ENCODE results near the gene DDO.

DNA sequence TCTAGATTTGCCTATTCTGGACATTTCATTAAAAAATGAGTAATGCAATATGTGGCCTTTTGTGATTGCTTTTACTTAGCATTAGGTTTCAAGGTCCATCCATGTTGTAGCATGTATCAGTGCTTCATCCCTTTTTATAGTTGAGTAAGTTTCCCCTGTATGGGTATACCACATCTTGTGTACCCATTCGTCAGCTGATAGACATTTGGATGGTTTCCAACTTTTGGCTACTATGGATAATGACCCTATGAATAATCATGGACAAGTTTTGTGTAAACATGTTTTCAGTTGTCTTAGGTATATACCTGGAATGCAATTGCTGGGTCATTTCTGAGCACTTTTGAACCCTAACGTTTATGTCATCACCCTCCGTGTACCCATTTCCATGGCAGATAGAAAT is 72.6 kb downstream of the DDO start:
- TF ChIP-seq MYNN (IDR thresholded peaks at IDR 0.05): no peak
- TF ChIP-seq MYNN (CRISPR knock-in tag; IDR thresholded peaks at IDR 0.05): no peak
- TF ChIP-seq, protein P1, sequence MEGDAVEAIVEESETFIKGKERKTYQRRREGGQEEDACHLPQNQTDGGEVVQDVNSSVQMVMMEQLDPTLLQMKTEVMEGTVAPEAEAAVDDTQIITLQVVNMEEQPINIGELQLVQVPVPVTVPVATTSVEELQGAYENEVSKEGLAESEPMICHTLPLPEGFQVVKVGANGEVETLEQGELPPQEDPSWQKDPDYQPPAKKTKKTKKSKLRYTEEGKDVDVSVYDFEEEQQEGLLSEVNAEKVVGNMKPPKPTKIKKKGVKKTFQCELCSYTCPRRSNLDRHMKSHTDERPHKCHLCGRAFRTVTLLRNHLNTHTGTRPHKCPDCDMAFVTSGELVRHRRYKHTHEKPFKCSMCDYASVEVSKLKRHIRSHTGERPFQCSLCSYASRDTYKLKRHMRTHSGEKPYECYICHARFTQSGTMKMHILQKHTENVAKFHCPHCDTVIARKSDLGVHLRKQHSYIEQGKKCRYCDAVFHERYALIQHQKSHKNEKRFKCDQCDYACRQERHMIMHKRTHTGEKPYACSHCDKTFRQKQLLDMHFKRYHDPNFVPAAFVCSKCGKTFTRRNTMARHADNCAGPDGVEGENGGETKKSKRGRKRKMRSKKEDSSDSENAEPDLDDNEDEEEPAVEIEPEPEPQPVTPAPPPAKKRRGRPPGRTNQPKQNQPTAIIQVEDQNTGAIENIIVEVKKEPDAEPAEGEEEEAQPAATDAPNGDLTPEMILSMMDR (IDR thresholded peaks at IDR 0.05 in 2 of 3, conservative IDR thresholded peaks at IDR 0.05 in 1 of 3; ENCODE audit: insufficient read depth in 2 of 3, low read depth in 1 of 3, low read length in 3 of 3): no peak
- no peak for TF ChIP-seq ILK (tag; IDR thresholded peaks at IDR 0.05; ENCODE audit: borderline replicate concordance, low read depth)
- no peak for TF ChIP-seq ZNF24 (IDR thresholded peaks at IDR 0.05)
- TF ChIP-seq POLR2A (conservative IDR thresholded peaks at IDR 0.05): no peak
- TF ChIP-seq PHB (CRISPR knock-in tag; IDR thresholded peaks at IDR 0.05): no peak
- no peak for TF ChIP-seq HDAC1 (IDR thresholded peaks at IDR 0.05)
- TF ChIP-seq CREBBP (IDR thresholded peaks at IDR 0.05; ENCODE audit: low read depth, low read length): no peak
- TF ChIP-seq CREB1 (IDR thresholded peaks at IDR 0.05): no peak
- no peak for TF ChIP-seq CREB1 (CRISPR knock-in tag; IDR thresholded peaks at IDR 0.05)
- TF ChIP-seq TCF7 (IDR thresholded peaks at IDR 0.05; ENCODE audit: borderline replicate concordance): no peak
- no peak for TF ChIP-seq SMAD1 (IDR thresholded peaks at IDR 0.05; ENCODE audit: low read depth, low read length, partially characterized antibody)
- no peak for TF ChIP-seq POLR2AphosphoS5 (IDR thresholded peaks at IDR 0.05; ENCODE audit: control insufficient read depth, insufficient read depth, low read depth, low read length)
- TF ChIP-seq SP2 (IDR thresholded peaks at IDR 0.05; ENCODE audit: extremely low read depth, low read depth, low read length, poor library complexity, severe bottlenecking): no peak
